T-helper 1 cell treated with Interleukin-12 subunit alpha and Interleukin-12 subunit beta and Interleukin-4 antibody, amounts not matched to agents 30 ng/mL and 1 ng/mL, for 36 hours (primary cell): ENCODE results near the gene MED27. TPM values are rescaled to one million over a fixed set of nuclear protein-coding genes. Genes with fewer than 3 reads are reported as not detected.

Source experiments
- intact Hi-C: fragments of 100-400 bp; cut with micrococcal nuclease; formaldehyde crosslinking; loops from one replicate; pipeline ENCODE4 v1.15.1; 2024
- total RNA-seq: library from RNA; stranded (reverse); gene quantifications from 2 replicates; pipeline ENCODE4 v1.2.3, GENCODE V29; 2022

MED27 gene
- total RNA-seq, 1 donor from 2014 or later, result 29.5 TPM

DNA sequence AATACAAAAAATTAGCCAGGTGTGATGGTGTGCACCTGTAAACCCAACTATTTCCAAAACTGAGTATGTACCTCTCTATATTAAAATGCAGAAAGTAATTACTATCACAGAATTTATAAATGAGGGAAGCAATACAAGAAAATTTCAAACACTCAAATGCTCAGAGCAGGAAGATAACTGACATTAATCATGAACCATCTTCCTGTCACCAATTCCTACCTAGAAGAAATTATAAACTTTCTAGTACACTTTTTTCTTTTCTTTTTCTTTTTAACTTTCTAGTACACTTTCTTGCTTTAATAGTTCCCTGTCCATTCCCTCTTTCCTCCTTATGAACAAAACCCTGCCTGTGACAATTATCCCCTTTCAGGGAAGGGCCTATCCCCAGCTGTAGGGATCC, 106.8 kb downstream of the MED27 start:
- intact Hi-C loops, result no loop called here

DNA sequence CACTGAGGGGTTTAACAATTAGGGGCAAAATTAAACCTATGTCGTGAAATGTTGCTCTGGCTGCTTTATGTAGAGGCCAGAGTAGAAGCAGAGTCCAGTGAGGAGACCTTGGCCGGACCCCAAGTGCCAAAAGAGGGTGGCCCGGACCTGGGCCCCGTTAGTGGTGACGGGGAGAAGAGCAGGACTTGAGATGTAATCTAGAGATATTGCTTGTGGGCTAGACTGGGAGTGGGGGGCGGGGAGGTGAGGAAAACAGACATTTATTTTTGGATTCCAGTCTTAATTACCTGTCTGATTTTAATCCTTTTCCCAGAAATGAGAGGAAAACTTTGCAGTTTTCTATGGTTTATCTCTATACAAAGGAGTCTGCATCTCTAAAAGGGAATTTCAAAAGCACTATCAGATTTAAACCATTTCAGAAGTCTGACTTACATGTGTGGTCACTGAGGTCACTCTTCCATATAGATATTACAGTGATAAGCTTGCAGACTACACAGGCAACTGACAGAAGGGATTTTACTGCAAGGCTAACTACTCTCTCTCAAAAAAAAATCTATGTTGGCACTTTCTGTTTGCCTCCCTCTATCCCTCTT, 108.1 kb downstream of the MED27 start:
- intact Hi-C loops, result no loop called here

GRCh38 chr9:131969469-131969989, 110.1 kb downstream of the MED27 start:
- intact Hi-C loops, result no loop called here

GRCh38 chr9:131968632-131969031, 111.0 kb downstream of the MED27 start:
- intact Hi-C loops, result no loop called here

GRCh38 chr9:131965841-131966240, 113.8 kb downstream of the MED27 start:
- intact Hi-C loops, result no loop called here

- intact Hi-C loops, result no loop called here
Measured at GRCh38 chr9:131965103-131965502, 114.6 kb downstream of the MED27 start.

DNA sequence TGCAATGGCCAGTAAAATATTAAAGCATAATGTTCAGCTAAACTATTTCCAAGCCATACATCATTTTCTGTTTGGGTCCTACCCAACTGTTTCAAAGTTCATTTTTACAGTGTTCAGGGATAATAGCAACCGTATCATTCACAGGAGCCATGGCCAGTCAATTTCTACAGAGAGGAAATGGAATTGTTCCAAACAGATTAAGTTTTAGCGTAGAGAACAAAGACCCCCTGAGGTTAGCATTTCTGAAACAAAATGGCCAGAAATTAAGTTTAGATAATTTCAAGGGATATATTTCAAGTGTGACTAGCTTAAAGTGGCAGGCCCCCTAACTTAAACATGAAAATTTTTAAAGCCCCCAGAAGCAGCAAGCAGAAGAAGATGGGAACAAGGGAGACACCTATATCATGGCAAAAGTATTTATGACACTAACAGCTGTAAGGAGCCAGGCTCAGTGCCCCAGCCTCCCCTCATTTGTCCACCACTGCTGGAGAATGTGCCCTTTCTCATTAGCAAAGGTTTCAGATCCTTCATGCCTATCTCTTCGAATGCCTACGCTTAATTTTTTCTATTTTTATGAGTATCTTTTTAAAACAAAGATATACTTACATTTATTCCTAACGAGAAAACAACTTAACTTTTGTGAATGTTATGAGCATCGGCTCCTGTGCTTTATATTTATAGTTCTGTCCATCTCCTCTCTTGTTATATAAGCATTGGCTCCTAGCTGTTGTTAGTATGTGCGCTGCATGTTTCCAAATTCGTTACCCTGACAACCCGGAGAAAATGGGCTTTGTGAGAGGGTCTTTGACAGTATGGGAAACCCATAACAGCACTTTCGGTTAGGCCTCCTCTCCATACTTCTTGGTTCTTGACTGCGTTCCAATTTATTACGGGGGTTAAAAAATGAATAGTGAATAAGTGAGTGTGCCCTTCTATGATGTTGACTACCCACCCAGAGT, 116.3 kb downstream of the MED27 start:
- intact Hi-C loops, result no loop called here

GRCh38 chr9:131961496-131961880, 118.2 kb downstream of the MED27 start:
- intact Hi-C loops, result no loop called here

GRCh38 chr9:131960851-131961495, 118.7 kb downstream of the MED27 start:
- intact Hi-C loops, result no loop called here

GRCh38 chr9:131960311-131960710, 119.4 kb downstream of the MED27 start:
- intact Hi-C loops, result no loop called here

DNA sequence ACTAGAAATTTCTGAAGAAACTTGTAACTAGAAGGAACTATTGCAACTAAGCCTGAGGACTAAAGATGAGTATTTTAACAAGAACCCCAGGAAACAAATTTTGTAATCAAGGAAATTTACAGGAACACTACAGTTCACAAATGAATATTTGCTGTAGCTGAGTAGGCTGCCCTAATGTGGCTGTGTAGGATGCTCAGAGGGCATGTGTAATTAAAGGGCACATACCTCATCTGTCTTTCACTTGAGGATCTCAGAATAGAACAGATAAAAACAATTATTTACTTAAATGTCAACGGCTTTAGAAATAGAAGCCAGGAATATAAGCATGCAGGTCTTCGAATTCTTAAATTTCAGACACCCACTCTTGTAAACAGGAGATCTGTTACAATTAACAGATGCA, 119.8 kb downstream of the MED27 start:
- intact Hi-C loops, result no loop called here

DNA sequence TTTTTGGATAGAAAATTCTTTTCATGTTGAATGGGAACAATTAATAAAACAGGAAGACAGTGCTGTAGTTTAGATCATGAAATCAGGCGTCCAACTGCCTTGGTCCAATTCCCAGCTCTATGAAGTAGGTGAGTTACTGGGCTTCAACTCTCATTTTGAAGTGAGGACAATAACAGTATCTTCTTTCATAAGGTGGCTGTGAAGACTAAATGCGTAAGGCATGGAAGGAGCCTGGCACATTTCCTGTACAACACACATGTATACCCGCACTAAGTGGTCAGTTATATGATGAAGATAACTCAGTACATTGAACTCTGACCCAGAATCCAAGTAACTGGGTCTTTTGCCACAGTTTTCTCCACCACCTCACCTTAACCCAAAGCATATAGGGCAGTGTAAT, 120.6 kb downstream of the MED27 start:
- intact Hi-C loops, result no loop called here

- intact Hi-C loops, result loop anchor here (1.0 kb wide), 1 partner anchor 192 kb away; no protein-coding TSS in a partner anchor
Measured at GRCh38 chr9:131954299-131954698, 125.4 kb downstream of the MED27 start.

DNA sequence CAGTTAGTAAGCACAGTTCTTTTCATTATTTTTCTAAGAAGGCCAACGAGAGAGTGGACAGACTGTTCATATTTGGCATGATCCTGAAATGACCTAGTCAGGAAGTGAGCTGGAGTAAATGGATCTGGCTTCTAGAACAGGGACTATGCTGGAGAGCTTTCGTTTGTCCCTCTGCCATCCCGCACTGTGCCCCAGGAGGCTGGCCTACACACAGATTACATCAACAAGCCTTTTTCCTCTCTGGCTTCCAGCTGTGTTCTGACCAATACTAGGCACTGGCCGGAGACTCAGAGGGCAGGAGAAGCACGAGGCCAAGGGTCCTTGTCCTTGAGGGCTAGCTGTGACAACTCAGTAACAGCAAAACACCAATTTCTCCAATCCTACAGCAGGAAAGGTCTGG, 127.8 kb downstream of the MED27 start:
- intact Hi-C loops, result no loop called here

DNA sequence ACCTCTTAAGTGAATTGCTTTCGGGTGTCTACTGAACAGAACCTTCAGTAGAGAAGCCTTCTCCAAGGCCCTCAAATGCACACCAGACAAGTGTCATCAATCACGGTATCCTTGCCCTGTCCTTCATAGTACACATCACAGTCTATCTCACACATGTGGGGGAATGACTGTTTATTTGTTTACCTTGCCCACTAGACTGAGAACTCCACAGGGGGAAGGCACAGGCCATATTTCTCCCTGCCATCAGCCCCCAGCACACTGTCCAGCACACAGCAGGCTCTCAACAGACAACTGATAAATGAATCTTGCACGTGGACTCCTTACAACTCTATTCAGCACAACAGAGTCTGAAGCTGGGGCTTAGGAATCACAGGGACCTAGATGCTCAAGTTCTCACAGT, 128.5 kb downstream of the MED27 start:
- intact Hi-C loops, result no loop called here

DNA sequence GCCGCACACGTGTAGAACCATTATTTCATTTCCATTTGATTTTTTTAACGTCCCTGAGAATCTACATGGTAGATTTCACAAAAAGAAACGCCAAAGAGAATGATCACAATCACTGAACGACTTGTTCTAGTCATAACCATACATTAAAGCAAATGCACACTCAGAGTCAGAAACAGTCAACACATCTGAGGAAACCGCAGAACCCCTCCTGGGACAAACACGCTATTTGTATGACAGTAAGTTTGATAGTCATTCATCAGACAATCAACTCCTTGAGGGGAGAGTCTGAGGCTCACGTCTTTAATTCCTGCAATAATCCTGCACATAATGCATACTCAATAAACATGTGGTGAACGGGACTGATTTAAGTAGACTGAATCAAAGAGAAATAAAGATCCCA, 129.2 kb downstream of the MED27 start:
- intact Hi-C loops, result no loop called here

DNA sequence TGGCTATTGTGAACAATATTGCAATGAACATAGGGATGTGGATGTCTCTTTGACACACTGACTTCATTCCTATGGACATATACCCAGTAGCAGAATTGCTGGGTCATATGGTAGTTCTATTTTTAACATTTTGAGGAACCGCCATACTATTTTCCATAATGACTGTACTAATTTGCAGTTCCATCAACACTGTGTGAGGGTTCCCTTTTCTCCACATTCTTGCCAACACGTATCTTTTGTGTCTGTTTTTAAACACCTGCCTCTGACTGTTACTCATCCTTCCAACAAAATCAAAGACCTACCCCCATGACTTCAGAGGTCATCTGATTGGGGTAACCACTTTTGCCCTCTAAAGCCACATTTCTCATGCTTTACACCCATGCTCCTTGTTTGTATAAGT, 133.5 kb downstream of the MED27 start:
- intact Hi-C loops, result no loop called here

DNA sequence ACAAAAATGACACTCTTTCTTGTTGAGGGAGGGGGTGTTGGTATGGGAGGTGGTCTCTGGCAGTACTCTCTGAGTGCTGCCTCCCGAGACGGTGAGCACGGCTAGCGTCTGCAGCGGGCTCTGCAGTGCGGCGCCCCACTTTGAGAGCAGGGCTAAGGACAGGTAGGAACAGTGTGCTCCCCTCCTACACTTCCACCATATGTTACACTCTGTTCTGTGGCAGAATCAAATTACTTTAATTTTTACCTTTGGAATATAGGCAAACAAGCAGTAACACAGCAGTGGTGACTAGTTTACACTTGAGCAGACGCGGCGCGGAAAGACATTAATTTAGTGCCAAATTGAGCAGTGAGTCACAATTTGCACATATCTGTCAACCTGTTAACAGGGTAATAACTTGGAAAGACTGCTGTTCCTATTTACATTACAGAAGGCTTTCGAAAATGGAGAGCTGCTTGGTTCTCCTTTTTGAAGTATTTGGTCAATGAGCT, 136.3 kb downstream of the MED27 start:
- intact Hi-C loops, result no loop called here

DNA sequence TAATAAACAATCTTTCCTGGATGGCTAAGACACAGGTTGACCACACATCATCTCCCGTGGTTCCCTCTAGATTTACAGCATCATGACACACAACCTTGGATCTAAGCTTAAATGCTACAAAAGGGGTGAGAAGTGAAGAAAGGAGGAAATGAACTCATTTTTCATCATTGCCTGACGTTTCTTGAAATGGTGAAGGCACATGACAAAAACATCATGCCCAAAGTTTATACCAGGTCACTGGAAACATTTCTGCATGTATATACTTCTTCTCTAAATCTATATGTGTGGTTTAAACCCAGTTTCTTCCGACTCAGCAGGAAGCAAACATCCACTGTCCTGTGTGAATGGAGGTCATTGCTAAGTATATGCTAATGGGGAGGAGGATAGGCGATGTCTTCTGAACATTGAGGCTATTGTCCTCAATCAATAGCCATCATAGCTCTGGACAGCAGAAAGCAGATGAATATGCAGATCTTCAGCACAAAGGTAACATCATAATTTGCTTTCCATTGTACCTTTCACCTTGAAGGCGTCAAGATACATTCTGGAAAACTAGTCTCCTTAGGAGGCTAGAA, 137.4 kb downstream of the MED27 start:
- intact Hi-C loops, result no loop called here

- intact Hi-C loops, result no loop called here
Measured at GRCh38 chr9:131937451-131937850, 142.2 kb downstream of the MED27 start.

- intact Hi-C loops, result no loop called here
Measured at GRCh38 chr9:131936929-131937328, 142.7 kb downstream of the MED27 start.
